GM21367 (cell line): ENCODE data around the gene DDAH1.

Experiments used
- ATAC-seq: cut with Tn5 transposase; IDR thresholded peaks from one replicate; pipeline ENCODE4 v1.9.1; 2021; ENCODE audit not compliant: unreplicated experiment

DDAH1 gene

DNA sequence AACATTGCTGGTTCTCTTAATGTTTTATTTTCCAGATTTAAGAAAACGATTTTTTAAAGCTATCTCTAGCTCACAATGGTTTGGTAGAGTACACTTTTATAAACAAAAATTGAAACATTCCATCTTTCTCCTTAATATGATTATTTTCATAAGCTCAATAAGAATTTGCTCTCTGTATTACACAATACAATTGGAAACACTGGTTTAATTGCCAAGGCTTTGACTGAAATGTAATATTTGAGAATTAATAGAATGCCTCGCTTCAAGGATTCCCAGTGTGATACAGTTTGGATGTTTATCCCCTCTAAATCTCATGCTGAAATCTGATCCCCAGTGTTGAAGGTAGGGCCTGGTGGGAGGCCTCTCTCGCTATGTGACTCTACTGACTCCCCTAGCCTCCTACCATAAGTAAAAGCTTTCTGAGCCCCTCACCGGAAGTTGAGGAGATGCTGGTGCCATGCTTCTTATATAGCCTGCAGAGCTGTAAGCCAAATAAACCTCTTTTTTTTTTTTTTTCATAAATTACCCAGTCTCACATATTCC, 67.4 kb downstream of the DDAH1 start:
- no peak for ATAC-seq

DNA sequence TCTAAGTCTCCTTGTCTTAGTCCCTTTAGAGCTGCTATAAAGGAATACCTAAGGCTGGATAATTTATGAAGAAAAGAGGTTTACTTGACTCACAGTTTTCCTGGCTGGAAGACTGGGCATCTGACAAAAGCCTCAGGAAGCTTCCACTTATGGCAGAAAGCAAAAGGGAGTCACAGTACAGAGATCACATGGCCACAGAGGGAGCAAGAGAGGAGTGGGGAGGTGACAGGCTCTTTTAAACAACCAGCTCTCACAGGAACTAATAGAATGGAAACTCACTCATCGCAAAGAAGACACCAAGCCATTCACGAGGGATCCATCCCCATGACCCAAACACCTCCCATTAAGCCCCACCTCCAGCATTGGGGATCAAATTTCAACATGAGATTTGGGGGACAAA, 68.8 kb downstream of the DDAH1 start:
- ATAC-seq: no peak

- no peak for ATAC-seq
These were observed 70.8 kb downstream of the DDAH1 start for GRCh38 chr1:85394130-85394529.

DNA sequence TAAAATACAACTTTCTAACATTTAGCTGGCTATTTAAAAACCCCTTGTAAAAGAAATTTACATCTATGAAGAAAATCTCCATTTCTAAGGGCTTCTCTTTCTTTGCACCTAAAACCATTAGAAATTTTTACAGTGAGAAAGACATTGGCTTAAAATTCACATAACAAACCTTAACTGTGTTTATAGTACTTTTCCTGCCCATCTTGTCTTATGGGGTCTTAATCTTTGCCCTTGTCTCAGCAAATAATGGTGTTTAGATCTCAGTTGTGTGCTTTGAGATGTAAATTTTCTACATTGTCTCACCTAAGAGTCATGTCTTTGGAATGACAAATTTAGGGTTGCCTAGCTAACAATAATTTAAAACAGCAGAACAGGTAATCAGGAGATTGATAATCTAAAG, 71.5 kb downstream of the DDAH1 start:
- no peak for ATAC-seq

DNA sequence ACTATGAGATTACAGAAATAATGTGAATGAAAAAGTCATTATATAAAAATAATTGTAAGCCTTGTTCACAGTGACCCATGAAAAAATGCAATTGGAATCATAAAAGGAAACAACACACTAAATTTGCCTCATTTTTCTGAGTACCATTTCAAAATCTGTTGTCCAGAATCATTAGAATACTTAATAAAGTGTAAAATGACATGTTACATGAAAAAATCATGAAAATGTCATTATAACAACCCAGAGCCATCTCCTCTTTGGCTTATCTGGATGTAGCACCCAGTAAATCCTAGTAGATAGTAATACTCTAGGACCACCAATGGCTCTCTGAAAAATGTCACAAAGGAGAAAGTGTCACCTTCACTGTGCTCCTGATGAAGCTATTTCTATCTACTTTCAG, 76.5 kb downstream of the DDAH1 start:
- no peak for ATAC-seq

DNA sequence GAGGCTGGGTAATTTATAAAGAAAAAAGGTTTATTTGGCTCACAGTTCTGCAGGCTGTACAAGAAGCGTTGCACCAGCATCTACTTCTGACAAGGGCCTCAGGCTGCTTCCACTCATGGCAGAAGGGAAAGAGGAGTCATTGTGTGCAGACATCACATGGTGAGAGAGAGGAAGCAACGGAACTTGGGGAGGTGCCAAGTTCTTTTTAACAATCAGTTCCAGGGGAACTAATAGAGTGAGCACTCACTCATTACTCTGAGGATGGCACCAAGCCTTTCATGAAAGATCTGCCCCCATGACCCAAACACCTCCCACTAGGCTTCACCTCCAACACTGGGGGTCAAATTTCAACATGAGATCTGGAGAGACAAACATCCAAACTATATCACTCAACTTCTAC, 77.2 kb downstream of the DDAH1 start:
- ATAC-seq: no peak

DNA sequence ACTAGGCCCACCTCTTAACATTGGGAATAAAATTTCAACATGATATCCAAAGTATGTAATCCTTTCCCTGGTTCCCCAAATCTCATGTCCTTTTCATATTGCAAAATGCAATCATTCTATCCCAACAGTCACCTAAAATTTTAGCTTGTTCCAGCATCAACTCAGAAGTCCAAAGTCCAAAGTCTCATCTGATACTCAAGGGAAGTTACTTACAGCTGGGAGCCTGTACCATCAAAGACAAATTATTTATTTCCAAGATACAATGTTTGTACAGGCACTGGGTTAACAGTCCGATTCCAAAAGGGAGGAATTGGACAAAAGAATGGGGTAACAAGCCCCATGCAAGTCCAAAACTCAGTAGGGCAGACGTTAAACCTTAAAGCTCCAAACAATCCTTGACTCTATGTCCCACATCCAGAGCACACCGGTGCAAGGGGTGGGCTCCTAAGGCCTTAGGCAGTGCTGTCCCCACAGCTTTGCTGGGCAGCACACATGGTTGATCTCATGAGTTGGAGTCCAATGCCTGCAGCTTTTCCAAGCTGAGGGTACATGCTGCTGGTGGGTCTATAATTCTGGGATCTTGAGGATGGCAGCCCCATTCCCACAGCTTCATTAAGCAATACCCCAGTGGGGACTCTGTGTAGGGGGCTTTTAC, 78.8 kb downstream of the DDAH1 start:
- ATAC-seq: no peak

GRCh38 chr1:85379203-85380136, 85.5 kb downstream of the DDAH1 start:
- no peak for ATAC-seq

DNA sequence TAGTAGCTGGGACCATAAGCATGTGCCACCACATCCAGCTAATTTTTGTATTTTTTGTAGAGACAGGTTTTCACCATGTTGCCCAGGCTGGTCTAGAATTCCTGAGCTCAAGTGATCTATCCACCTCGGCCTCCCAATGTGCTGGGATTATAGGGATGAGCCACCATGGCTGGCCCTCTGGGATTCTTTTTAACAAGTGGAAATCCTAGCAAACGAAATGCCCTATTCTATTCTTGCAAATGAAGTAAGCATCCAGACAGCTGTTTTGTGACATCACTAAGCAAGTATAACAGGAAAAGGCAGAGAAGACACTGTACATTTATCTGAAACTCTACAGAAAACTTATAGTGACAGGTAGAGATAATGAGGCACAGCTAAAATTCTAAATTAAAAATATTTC, 86.4 kb downstream of the DDAH1 start:
- ATAC-seq: no peak

DNA sequence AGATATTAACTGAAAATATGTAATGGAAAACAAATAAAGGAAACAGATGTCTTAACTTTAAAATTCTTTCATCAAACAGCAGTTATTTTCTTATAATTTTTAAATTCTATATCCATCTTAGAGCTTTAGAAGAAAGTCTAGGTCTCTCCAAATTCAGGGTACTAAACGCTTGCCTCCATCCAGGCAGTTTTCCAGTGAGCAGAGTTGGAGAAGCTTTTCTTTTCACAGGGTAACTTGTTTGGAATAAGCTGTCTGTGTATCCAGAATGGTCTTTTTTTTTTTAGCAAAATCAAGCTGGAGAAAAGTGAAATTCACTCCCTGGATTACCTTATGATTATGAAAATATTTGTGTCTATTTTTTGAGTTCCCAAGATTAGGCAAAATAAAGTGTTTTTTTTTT, 88.6 kb downstream of the DDAH1 start:
- no peak for ATAC-seq

DNA sequence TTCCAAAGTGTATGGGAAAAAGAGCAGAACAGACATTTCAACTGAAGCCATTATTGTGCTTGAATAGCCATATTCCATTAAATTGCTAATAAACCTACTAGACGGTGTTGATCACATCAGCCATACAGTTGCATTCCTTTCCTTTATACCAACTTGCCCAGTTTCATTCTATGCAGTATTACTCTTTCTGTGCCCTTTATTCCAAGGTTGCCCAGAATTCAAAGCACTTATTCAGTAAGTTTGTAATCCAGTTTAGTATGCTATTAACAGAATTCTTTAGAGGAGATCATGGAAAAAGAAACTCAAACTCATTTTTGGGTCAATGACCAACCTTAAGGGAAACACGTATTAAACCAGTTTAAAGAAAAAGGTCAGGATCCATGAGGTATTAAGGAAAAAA, 89.5 kb downstream of the DDAH1 start:
- ATAC-seq: no peak

DNA sequence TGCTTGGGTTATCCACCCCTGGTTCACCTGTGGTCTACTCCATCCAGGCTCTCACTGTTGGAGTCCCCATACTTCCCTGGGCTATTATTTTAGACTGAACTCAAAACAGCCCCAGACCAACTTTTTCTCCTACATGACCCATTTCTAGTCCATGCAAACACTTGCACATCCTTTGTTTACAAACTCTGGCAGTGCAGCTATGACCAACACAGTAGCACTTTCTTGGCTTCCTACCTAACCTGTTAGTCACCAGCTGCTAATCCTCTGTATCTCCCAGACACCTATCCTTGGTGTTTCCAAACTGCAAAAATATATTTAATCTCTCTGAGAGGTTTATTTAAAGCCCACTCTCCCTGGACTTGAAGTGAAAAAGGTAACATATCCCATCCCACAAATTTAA, 90.8 kb downstream of the DDAH1 start:
- no peak for ATAC-seq

DNA sequence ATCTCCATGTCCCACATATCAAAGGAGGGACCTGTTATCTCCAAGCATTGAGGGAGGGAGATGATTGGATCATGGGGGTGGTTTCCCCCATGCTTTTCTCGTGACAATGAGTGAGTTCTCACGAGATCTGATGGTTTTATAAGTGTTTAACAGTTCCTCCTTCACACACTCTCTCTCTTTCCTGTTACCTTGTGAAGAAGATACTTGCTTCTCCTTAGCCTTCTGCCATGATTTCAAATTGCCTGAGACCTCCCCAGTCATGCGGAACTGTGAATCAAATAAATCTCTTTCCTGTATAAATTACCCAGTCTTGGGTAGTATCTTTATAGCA, 91.6 kb downstream of the DDAH1 start:
- ATAC-seq: no peak

GRCh38 chr1:85372683-85373377, 92.1 kb downstream of the DDAH1 start:
- no peak for ATAC-seq

DNA sequence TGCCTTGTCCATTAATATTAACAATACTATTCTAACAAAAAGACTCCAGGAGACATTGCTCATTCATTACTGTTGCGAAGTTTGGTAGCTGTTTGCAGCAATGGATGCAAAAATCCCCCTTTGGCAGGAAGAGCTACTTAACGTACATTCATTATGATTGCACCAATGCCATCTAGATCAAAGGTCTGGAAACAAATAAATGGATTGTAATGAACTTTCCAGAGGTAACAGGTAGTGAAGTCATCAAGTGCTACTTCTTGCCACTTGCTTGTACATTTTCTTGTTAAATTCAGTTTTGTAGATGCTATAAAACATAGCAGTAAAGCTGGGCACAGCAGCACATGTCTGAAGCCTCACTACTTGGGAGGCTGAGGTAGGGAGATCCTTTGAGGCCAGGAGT, 93.9 kb downstream of the DDAH1 start:
- ATAC-seq: no peak

GRCh38 chr1:85368073-85368770, 96.7 kb downstream of the DDAH1 start:
- no peak for ATAC-seq

GRCh38 chr1:85366391-85367170, 98.4 kb downstream of the DDAH1 start:
- ATAC-seq: no peak

DNA sequence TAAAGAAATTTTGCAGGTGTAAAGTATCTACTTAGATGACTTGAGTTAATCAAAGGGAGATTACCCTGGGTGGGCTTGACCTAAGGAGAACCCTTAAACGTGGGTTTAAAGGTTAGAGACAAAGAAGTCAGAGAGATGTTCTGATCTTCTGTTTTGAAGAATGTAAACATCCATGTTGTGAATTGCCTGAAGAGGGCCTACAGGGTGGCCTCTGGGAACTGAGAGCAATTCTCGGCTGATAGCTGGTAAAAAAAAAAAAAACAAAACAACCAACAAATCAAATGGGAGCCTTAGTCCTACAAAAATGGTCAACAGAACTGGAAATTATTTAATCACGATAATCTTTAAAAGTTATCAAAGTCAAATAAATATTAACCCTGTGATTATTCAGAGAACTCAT, 99.1 kb downstream of the DDAH1 start:
- no peak for ATAC-seq

GRCh38 chr1:85363521-85363920, 101.4 kb downstream of the DDAH1 start:
- no peak for ATAC-seq

DNA sequence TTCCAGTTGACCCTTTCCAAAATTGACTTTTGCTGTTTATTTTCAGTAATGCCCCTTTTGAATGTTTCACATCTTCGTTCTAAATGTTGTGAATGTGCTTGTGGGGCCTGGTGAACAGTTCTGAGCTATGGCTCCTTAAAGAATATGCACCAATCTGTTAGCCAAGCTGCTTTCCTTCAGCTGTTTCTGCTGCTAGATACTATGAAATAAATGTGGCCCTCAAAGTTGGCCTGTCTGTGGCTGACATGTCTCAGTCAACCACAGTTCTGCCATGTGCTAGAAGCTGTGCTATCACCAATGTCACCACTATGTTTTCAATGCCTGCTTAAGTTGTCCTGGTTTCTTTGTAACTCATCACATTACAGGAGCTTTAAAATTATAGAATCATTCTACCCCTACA, 101.9 kb downstream of the DDAH1 start:
- no peak for ATAC-seq
